Measurements from ENCODE around the gene TFPI. TPM values are rescaled to one million over a fixed set of nuclear protein-coding genes. Genes with fewer than 3 reads are reported as not detected.

Gene TFPI
- polyA plus RNA-seq, 3 donors, result 21.9 to 40.7 (median 35.3) TPM

- 68 to 84% (median 74%) methylated on average over 1 of the region's 1 CpG for WGBS, 3 donors
Measured at GRCh38 chr2:187485523-187485922, 68.7 kb downstream of the TFPI start.

GRCh38 chr2:187483537-187483936, 70.7 kb downstream of the TFPI start:
- WGBS, 3 donors, result 21 to 28% (median 24%) methylated on average over 2 of the region's 2 CpGs

More at GRCh38 chr2:187485523-187485922, 68.7 kb downstream of the TFPI start:
- H3K27ac ChIP-seq (ENCODE audit: low read depth, low read length), result no peak overlapping the region

GRCh38 chr2:187482796-187483195, 71.4 kb downstream of the TFPI start:
- WGBS, 3 donors, result 58 to 86% (median 84%) methylated on average over 5 of the region's 5 CpGs
- H3K27ac ChIP-seq (ENCODE audit: low read depth, low read length), result no peak overlapping the region

More at GRCh38 chr2:187483537-187483936, 70.7 kb downstream of the TFPI start:
- no peak overlapping the region for H3K27ac ChIP-seq (ENCODE audit: low read depth, low read length)

- H3K27ac ChIP-seq (ENCODE audit: low read depth, low read length), result no peak overlapping the region
- WGBS, 3 donors, result 60 to 89% (median 65%) methylated on average over 3 of the region's 3 CpGs
Measured at GRCh38 chr2:187481543-187481942, 72.7 kb downstream of the TFPI start.

GRCh38 chr2:187478719-187479118, 75.5 kb downstream of the TFPI start:
- H3K27ac ChIP-seq (ENCODE audit: low read depth, low read length), result no peak overlapping the region
- WGBS, 3 donors, result 94 to 98% (median 97%) methylated on average over 2 of the region's 2 CpGs

- H3K27ac ChIP-seq (ENCODE audit: low read depth, low read length), result no peak overlapping the region
Measured at GRCh38 chr2:187477051-187477450, 77.2 kb downstream of the TFPI start.

GRCh38 chr2:187475499-187476248, 78.6 kb downstream of the TFPI start:
- WGBS, 3 donors, result 46 to 58% (median 48%) methylated on average over 2 of the region's 2 CpGs
- H3K27ac ChIP-seq (ENCODE audit: low read depth, low read length), result no peak overlapping the region

GRCh38 chr2:187470698-187471097, 83.5 kb downstream of the TFPI start:
- no peak overlapping the region for H3K27ac ChIP-seq (ENCODE audit: low read depth, low read length)
- 95 to 96% (median 95%) methylated on average over 2 of the region's 2 CpGs for WGBS, 3 donors

GRCh38 chr2:187469538-187469937, 84.7 kb downstream of the TFPI start:
- H3K27ac ChIP-seq (ENCODE audit: low read depth, low read length), result no peak overlapping the region

- H3K27ac ChIP-seq (ENCODE audit: low read depth, low read length), result no peak overlapping the region
Measured at GRCh38 chr2:187468262-187468661, 86.0 kb downstream of the TFPI start.

- WGBS, 3 donors, result 48 to 94% (median 93%) methylated on average over 2 of the region's 2 CpGs
- H3K27ac ChIP-seq (ENCODE audit: low read depth, low read length), result no peak overlapping the region
Measured at GRCh38 chr2:187466129-187466792, 88.0 kb downstream of the TFPI start.

- no peak overlapping the region for H3K27ac ChIP-seq (ENCODE audit: low read depth, low read length)
- 29 to 37% (median 34%) methylated on average over 4 of the region's 4 CpGs for WGBS, 3 donors
Measured at GRCh38 chr2:187462839-187463238, 91.4 kb downstream of the TFPI start.

GRCh38 chr2:187461294-187462261, 92.7 kb downstream of the TFPI start:
- H3K27ac ChIP-seq (ENCODE audit: low read depth, low read length), result no peak overlapping the region
- WGBS, 3 donors, result 51 to 82% (median 80%) methylated on average over 28 of the region's 28 CpGs

- no peak overlapping the region for H3K27ac ChIP-seq (ENCODE audit: low read depth, low read length)
- 37 to 76% (median 45%) methylated on average over 2 of the region's 2 CpGs for WGBS, 3 donors
Measured at GRCh38 chr2:187459256-187459655, 95.0 kb downstream of the TFPI start.

GRCh38 chr2:187453078-187453641, 101.1 kb downstream of the TFPI start:
- no peak overlapping the region for H3K27ac ChIP-seq (ENCODE audit: low read depth, low read length)
- 76 to 89% (median 80%) methylated on average over 1 of the region's 1 CpG for WGBS, 3 donors

- no peak overlapping the region for H3K27ac ChIP-seq (ENCODE audit: low read depth, low read length)
Measured at GRCh38 chr2:187451510-187451909, 102.7 kb downstream of the TFPI start.

GRCh38 chr2:187447336-187447735, 106.9 kb downstream of the TFPI start:
- 9 to 25% (median 10%) methylated on average over 3 of the region's 3 CpGs for WGBS, 3 donors
- H3K27ac ChIP-seq (ENCODE audit: low read depth, low read length), result no peak overlapping the region

GRCh38 chr2:187446711-187447110, 107.5 kb downstream of the TFPI start:
- 32 to 65% (median 36%) methylated on average over 1 of the region's 1 CpG for WGBS, 3 donors
- no peak overlapping the region for H3K27ac ChIP-seq (ENCODE audit: low read depth, low read length)

- 62 to 83% (median 68%) methylated on average over 6 of the region's 6 CpGs for WGBS, 3 donors
Measured at GRCh38 chr2:187445051-187445450, 109.2 kb downstream of the TFPI start.

More at GRCh38 chr2:187445051-187445450, 109.2 kb downstream of the TFPI start:
- no peak overlapping the region for H3K27ac ChIP-seq (ENCODE audit: low read depth, low read length)

Measured in adipose tissue (tissue), 3 donors.